ENCODE results near the gene ELAVL2. TPM values are rescaled to one million over a fixed set of nuclear protein-coding genes. Genes with fewer than 3 reads are reported as not detected.

The ELAVL2 gene
- total and polyA plus RNA-seq, 2 donors (not counting 3 experiments of a cell fraction or from before 2014, with no cell fraction given), result 0.06 to 0.20 TPM

- TF ChIP-seq MYC (IDR thresholded peaks at IDR 0.05; ENCODE audit: low read depth, low read length) (no peak), CTCF (IDR thresholded peaks at IDR 0.05; ENCODE audit: extremely low read depth in 1 of 2, insufficient read depth in 1 of 2, low read depth in 1 of 2, low read length in 2 of 2) (no peak), POLR2AphosphoS5 (IDR thresholded peaks at IDR 0.05; ENCODE audit: insufficient read depth, low read depth, low read length) (no peak), EZH2 (IDR thresholded peaks at IDR 0.05; ENCODE audit: borderline replicate concordance, low read depth, low read length, severe bottlenecking) (no peak), JUN (IDR thresholded peaks at IDR 0.05; ENCODE audit: borderline replicate concordance, insufficient read depth, insufficient read length, low read depth) (no peak), GATA2 (IDR thresholded peaks at IDR 0.05; ENCODE audit: insufficient read depth, insufficient read length, low read depth, low read length) (no peak), FOS (IDR thresholded peaks at IDR 0.05; ENCODE audit: borderline replicate concordance, insufficient read depth, low read length) (no peak), MAX (IDR thresholded peaks at IDR 0.05; ENCODE audit: insufficient read depth, insufficient read length) (no peak), POLR2A (IDR thresholded peaks at IDR 0.05; ENCODE audit: low read depth, low read length) (no peak)
- no peaks in the 10 kb centered on the region for H3K4me1 ChIP-seq (ENCODE audit: control insufficient read depth, extremely low read depth, insufficient read depth, low read length)
- DNase-seq (ENCODE audit: low read depth, low spot score) (no peak), FAIRE-seq (no peak)
- no peak overlapping the region for H3K27ac ChIP-seq (ENCODE audit: insufficient read depth, low read depth, low read length)
- BruUV-seq (replicated peaks), result no TSS peak
- H4K20me1 ChIP-seq (replicated peaks; ENCODE audit: control insufficient read depth, extremely low read depth, insufficient read depth, low read length), result no peaks in the 10 kb centered on the region
- no peaks in the 10 kb centered on the region for H3K79me2 ChIP-seq (ENCODE audit: control insufficient read depth, insufficient read depth, low read length)
- H3K9me3 ChIP-seq (replicated peaks; ENCODE audit: control insufficient read depth, insufficient read depth, low read length), result no peaks in the 10 kb centered on the region
- no peak overlapping the region for H3K9ac ChIP-seq (replicated peaks; ENCODE audit: extremely low read depth, insufficient read depth, low read length)
- intact Hi-C loops (cut with micrococcal nuclease) (no loop called here), dilution Hi-C loops (cut with MboI; ENCODE audit: extremely low pct_ligation_motif_present, low sequenced_read_pairs) (no loop called here)
- ChIA-PET CTCF (no interaction called here), POLR2A (no interaction called here)
- no peaks in the 10 kb centered on the region for H3K9me1 ChIP-seq (replicated peaks; ENCODE audit: control insufficient read depth, extremely low read depth, insufficient read depth, low read length)
- no peak overlapping the region for H3K4me2 ChIP-seq (ENCODE audit: insufficient read depth, low read length)
- H3K4me3 ChIP-seq (replicated peaks in 1 of 3; ENCODE audit: insufficient read depth in 1 of 3, low read depth in 1 of 3, low read length in 3 of 3), result no peak overlapping the region
- H3K36me3 ChIP-seq (ENCODE audit: control insufficient read depth in 2 of 2, extremely low read depth in 1 of 2, insufficient read depth in 2 of 2, low read length in 2 of 2), result no peaks in the 10 kb centered on the region
- no peak overlapping the region for H2AFZ ChIP-seq (ENCODE audit: low read depth, low read length)
- no peaks in the 10 kb centered on the region for H3K27me3 ChIP-seq (ENCODE audit: control insufficient read depth in 2 of 2, insufficient read depth in 2 of 2, low read length in 2 of 2)
These were observed 177.4 kb downstream of the ELAVL2 start for GRCh38 chr9:23648651-23649050.

Measured in endothelial cell of umbilical vein (primary cell).